MG63 (cell line): ENCODE data around the gene MYBPC1. TPM values are rescaled to one million over a fixed set of nuclear protein-coding genes. Genes with fewer than 3 reads are reported as not detected.
"Not testable (repeated sequence)": the region's sequence is repeated elsewhere in the genome, so short reads cannot be mapped to it uniquely, and the experiment has no call there.

Experiments used
- DNase-seq: peaks from one replicate; pipeline ENCODE4 v3.0.0-alpha.2; 2020
- H3K27me3 ChIP-seq: fragments of 250-450 bp; sonication (Bioruptor Pico); 2 replicates; pipeline ENCODE4 v1.5.1; 2020; ENCODE audit warnings: mild to moderate bottlenecking, moderate library complexity
- H3K36me3 ChIP-seq: fragments of 250-450 bp; sonication (Bioruptor Pico); 2 replicates; pipeline ENCODE4 v1.5.1; 2020; ENCODE audit warnings: mild to moderate bottlenecking, moderate library complexity
- H3K4me3 ChIP-seq: fragments of 250-450 bp; sonication (Bioruptor Pico); 2 replicates; pipeline ENCODE4 v1.5.1; 2020; ENCODE audit warnings: mild to moderate bottlenecking, moderate library complexity
- H3K9me3 ChIP-seq: fragments of 250-450 bp; sonication (Bioruptor Pico); 2 replicates; pipeline ENCODE4 v1.5.1; 2020; ENCODE audit warnings: mild to moderate bottlenecking, moderate library complexity
- total RNA-seq: library from RNA; depleted of rRNA; stranded (reverse); fragments of >200 nt; shearing (Covaris generic); gene quantifications from 2 replicates; pipeline ENCODE4 v1.2.3, GENCODE V29; 2014; ENCODE audit warnings: low replicate concordance

The MYBPC1 gene
- total RNA-seq, 1 experiment from 2014 or later: not detected

DNA sequence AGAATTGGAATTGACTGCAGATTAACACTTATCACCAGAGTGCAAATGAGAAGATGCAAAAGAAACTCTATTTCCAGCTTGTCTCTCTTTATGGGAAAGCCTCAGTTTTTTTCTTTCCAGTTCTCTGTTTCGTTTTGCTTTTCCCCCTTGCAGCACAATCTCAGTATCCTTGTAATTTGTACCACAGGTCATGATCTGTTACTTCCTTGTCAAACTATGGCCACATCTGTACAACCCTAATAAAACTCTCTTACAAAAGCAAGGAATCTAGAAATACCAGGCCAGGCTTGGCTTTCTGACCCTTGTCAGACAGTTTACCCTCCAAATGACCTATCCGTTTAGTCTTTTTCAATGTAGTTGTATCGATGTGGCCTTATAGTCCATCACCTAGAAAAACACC lies 33.9 kb downstream of the MYBPC1 start:
- DNase-seq: no peak
- Histone ChIP-seq H3K27me3 (no peaks in the 10 kb centered on the region), H3K36me3 (no peaks in the 10 kb centered on the region), H3K4me3 (no peak overlapping the region), H3K9me3 (no peaks in the 10 kb centered on the region)

DNA sequence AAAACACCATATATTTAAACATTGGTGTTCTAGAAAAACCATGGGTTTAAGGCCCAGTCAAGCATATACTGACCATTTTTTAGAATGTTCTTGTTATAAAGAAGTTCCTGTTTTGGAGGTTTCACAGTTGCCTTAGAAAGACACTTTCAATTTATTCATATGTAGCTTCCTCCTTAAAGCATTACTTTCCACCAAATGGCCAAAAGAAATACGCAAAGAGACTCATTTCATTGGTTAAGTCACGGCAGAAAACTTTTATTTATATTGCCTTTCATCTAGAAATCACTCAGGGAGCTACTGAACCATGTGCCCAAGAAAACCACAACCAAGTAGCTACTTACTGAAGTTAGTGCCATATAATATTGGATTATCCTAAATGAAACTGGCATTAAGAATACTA lies 40.0 kb downstream of the MYBPC1 start:
- Histone ChIP-seq H3K9me3 (no peaks in the 10 kb centered on the region), H3K36me3 (no peaks in the 10 kb centered on the region), H3K27me3 (no peaks in the 10 kb centered on the region), H3K4me3 (no peak overlapping the region)
- DNase-seq: no peak

DNA sequence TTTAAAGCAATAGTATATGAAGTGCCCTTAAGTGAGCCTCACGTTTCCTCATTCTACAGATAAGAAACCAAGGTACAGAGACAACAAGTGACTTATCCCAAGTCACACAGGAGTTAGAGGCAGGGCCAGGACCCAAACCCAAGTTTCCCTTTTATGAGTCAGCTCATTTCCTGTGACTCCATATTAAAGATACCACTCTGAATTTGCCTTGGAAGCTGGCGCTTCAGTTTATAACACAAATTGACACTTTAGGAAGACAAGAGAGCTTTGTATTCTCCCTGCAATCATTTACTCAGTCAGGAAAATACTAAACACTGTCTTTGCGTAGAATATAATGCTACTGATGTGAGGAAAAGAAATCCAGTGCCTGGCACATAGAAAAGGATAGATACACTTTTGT lies 43.2 kb downstream of the MYBPC1 start:
- DNase-seq: no peak
- H3K36me3 ChIP-seq: no peaks in the 10 kb centered on the region
- no peaks in the 10 kb centered on the region for H3K9me3 ChIP-seq
- no peaks in the 10 kb centered on the region for H3K27me3 ChIP-seq
- H3K4me3 ChIP-seq: no peak overlapping the region

DNA sequence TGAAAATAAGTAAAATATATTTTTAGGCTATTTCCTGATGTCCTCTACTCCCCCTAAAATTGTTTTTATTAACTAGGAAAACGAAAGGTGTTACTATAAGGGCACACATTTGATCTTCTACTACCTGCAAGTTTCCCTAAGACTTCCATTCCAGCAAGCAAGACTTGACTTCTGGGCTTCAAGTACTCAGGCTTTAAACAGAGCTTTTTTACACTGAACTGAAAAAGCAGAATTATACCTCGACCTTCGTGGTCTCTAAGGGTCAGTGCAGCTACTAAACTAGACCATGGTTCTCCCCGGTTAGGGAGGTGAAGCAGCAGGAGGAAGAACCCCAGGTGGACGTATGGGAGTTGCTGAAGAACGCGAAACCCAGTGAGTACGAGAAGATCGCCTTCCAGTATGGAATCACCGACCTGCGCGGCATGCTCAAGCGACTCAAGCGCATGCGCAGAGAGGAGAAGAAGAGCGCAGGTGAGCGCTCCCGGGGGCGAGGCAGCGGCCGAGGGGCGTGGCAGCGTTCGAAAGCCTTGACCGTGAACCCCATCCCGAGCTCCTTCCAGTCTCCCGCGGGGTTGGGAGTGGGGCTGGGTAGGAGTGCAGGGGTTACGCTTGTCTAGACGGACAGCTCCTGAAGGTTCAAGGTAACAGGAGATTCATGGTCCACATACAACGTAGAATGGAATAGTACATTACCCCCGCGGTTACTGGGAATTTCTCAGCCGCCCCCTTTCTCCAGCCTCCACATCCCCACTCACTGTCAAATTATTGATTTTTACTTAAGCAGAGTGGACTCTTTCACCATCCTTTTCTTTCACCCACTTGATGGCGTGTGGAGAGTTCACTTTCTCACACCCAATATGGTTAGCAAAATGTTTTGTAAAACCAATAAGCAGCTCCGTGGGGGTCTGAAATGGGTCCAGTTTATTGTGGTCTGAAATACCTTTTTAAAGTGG lies 47.6 kb downstream of the MYBPC1 start:
- H3K9me3 ChIP-seq: no peaks in the 10 kb centered on the region
- no peak for DNase-seq
- H3K4me3 ChIP-seq: no peak overlapping the region

DNA sequence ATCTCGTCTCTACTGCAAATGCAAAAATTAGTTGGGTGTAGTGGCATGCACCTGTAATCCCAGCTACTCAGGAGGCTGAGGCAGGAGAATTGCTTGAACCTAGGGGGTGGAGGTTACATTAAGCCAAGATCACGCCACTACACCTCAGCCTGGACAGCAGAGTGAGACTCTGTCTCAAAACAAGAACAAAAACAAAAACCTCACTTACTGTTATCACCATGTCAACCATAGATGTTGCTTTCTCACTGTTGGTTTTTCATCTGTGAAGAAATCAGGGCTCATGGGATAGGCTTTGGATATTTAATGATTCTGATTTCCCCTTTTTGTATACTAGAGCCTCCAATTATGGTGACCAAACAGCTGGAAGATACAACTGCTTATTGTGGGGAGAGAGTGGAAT lies 52.9 kb downstream of the MYBPC1 start:
- no peak for DNase-seq
- H3K36me3 ChIP-seq: no peaks in the 10 kb centered on the region
- H3K9me3 ChIP-seq: no peaks in the 10 kb centered on the region
- no peak overlapping the region for H3K4me3 ChIP-seq
- H3K27me3 ChIP-seq: no peaks in the 10 kb centered on the region

More for the DNA sequence above, 47.6 kb downstream of the MYBPC1 start:
- Histone ChIP-seq H3K36me3 (no peaks in the 10 kb centered on the region), H3K27me3 (no peaks in the 10 kb centered on the region)

DNA sequence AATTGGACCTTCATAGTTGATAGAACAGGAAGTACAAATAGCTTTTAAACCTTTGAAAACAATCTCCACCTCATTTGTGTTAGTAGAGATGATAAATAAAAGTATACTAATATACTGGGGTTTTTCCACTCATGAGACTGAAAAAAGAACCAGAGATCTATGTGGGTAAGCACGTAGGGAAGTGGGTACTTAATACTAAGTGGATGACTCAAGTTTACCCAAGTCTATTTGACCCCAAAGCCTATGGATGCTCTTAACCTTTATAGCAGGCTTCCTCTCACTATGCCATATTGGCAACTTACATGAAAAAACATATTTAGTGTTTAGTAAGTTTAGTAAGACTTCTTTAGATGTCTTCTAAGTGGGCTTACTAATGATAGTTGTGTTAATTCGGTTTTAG lies 53.4 kb downstream of the MYBPC1 start:
- Histone ChIP-seq H3K27me3 (no peaks in the 10 kb centered on the region), H3K4me3 (no peak overlapping the region), H3K36me3 (no peaks in the 10 kb centered on the region), H3K9me3 (no peaks in the 10 kb centered on the region)
- DNase-seq: no peak

DNA sequence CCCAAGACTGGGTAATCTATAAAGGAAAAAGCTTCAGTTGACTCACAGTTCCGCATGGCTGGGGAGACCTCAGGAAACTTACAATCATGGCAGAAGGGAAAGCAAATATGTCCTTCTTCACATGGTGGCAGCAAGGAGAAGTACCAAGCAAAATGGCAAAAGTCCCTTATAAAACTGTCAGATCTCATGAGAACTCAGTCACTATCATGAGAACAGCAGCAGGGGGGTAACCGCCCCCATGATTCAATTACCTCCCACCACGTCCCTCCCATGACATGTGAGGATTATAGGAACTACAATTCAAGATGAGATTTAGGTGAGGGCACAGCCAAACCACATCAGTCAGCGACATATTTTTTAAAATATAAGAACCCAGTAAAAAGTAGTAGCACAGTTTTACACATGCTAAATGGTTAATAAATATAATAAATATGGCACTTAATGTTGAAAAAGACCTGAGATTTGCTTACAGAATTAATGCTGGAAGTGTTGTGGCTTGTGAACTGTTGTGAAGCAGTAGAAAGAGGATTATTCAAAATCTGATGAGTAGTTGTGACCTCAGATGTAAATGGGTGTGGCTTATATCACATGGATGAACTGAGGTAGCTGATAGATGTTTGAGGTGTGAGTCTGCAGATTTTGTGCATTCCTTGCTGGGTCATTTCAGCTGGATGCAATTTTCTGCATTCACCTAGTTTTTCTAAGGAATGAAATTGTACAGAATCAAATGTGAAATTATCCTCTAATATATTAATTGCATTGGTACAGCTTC lies 55.8 kb downstream of the MYBPC1 start:
- no peak for DNase-seq
- H3K36me3 ChIP-seq: no peaks in the 10 kb centered on the region
- no peaks in the 10 kb centered on the region for H3K27me3 ChIP-seq
- H3K4me3 ChIP-seq: no peak overlapping the region
- no peaks in the 10 kb centered on the region for H3K9me3 ChIP-seq

DNA sequence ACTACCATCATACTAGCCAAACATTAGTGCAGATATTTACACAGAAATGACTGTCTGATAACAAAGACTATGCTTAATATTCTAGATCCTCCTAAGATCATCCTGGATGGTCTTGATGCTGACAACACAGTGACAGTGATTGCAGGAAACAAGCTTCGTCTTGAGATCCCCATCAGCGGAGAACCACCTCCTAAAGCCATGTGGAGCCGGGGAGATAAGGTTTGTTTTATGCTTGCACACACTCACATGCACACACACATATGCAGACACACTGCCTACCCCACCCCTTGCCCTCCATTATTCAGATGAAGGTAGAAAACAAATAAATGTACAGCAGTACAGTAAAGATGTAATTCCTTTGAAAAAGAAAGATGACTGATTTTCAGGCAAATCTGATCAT lies 58.3 kb downstream of the MYBPC1 start:
- no peaks in the 10 kb centered on the region for H3K27me3 ChIP-seq
- no peak overlapping the region for H3K4me3 ChIP-seq
- no peak for DNase-seq
- H3K36me3 ChIP-seq: no peaks in the 10 kb centered on the region
- H3K9me3 ChIP-seq: no peaks in the 10 kb centered on the region

DNA sequence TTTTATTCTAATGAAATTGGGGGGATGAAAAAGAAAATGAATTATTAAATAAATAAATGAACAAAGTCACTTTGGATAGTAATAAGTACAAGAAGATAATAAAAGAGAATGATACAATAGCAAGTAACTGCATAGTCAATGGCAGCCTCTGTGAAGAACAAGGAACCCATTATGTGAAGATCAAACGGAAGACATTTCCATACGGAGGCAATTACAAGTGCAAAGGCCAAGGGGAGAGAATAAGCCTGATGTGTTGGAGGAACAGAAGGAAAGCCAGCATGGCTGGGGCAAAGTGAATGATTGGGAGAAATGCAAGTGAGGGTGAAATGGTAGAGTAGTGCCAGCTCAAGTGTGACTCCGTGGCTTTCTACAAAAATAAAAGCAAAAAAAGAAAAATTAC lies 58.7 kb downstream of the MYBPC1 start:
- no peaks in the 10 kb centered on the region for H3K36me3 ChIP-seq
- DNase-seq: no peak
- H3K9me3 ChIP-seq: no peaks in the 10 kb centered on the region
- H3K4me3 ChIP-seq: no peak overlapping the region
- no peaks in the 10 kb centered on the region for H3K27me3 ChIP-seq

DNA sequence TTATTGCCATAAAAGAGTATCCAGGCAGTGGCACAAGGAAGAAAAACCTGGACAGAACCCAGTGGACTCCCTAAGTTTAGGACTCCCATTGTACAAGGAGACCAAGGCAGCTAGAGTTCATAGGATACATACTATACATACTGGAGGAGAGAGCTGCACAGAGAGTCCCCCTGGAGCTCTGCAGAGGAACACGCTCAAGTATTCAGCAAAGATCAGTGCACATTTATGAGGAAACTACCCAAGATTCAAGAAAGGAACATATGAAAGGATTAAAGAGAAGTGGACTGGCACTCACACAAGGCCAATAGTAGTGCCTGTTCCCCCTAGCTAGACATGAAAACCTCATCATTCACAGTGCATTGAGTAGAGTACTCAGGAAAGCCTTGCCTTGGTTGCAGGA lies 59.7 kb downstream of the MYBPC1 start:
- H3K9me3 ChIP-seq: no peaks in the 10 kb centered on the region
- DNase-seq: no peak
- H3K27me3 ChIP-seq: no peaks in the 10 kb centered on the region
- no peaks in the 10 kb centered on the region for H3K36me3 ChIP-seq
- no peak overlapping the region for H3K4me3 ChIP-seq

DNA sequence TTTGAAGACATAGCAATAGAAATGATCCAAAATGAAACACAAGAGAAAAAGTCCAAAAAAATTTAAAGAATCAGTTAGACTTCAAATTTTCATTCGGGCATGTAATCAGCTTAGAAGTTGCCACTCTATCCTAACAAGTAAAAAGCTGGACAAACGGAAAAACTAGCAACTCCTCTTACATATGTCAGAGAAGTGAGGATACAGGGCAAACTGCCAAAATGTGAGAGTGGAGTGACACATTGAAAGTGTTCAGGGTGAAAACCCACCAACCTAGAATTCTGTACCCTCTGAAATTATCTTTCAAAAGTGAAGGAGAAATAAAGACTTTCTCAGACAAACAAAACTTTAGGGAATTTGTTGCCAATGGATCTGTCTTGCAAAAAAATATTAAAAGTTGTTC lies 60.6 kb downstream of the MYBPC1 start:
- H3K9me3 ChIP-seq: no peaks in the 10 kb centered on the region
- no peaks in the 10 kb centered on the region for H3K36me3 ChIP-seq
- H3K4me3 ChIP-seq: no peak overlapping the region
- no peak for DNase-seq
- no peaks in the 10 kb centered on the region for H3K27me3 ChIP-seq

DNA sequence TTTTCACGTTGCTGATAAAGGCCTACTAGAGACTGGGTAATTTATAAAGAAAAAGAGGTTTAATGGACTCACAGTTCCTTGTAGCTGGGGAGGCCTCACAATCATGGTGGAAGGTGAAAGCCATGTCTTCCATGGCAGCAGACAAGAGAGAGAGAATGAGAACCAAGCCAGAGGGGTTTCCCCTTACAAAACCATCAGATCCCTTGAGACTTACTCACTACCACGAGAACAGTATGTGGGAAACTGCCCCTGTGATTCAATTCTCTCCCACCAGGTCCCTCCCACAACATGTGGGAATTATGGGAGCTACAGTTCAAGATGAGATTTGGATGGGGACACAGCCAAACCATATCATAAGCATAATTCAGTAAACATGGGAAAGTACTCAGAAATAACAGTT lies 65.9 kb downstream of the MYBPC1 start:
- not testable (repeated sequence) for H3K4me3 ChIP-seq, H3K36me3 ChIP-seq, DNase-seq, H3K9me3 ChIP-seq, H3K27me3 ChIP-seq

DNA sequence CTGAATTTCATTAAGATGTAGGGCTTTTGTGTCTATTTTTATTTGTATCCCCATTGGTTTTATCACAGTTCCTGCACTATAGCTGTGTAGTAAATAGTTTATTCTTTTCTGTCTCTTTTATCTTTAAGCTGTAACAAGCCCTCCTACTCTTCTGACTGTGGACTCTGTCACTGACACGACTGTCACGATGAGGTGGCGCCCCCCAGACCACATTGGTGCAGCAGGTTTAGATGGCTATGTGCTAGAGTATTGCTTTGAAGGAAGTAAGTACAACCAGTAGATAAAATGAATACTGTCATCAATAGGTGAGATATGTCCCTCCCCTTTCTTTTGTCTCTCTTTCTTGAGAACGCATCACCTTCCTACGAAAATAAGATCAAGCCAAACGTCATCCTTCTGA lies 68.5 kb downstream of the MYBPC1 start:
- H3K36me3 ChIP-seq: no peaks in the 10 kb centered on the region
- H3K9me3 ChIP-seq: no peaks in the 10 kb centered on the region
- no peak overlapping the region for H3K4me3 ChIP-seq
- DNase-seq: no peak
- no peaks in the 10 kb centered on the region for H3K27me3 ChIP-seq

DNA sequence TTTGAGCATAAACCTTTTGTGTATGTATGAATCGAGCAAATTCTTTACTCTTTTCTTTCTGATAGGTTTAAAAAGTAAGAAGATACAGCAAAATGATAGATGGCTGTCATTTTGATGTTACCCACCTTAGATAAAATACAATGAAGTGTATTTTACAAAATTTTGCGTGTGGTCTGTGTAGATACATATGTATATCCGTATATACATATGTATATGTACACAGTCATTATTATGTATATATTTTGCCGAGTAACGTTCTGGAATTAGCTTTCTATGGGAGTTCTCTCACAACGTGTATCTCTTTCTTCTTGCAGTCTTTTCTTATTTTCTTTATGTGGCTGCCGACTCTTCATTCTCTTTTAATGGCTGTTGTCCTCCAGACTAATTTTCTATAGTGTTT lies 70.2 kb downstream of the MYBPC1 start:
- no peaks in the 10 kb centered on the region for H3K9me3 ChIP-seq
- no peak for DNase-seq
- no peaks in the 10 kb centered on the region for H3K36me3 ChIP-seq
- H3K4me3 ChIP-seq: no peak overlapping the region
- no peaks in the 10 kb centered on the region for H3K27me3 ChIP-seq

DNA sequence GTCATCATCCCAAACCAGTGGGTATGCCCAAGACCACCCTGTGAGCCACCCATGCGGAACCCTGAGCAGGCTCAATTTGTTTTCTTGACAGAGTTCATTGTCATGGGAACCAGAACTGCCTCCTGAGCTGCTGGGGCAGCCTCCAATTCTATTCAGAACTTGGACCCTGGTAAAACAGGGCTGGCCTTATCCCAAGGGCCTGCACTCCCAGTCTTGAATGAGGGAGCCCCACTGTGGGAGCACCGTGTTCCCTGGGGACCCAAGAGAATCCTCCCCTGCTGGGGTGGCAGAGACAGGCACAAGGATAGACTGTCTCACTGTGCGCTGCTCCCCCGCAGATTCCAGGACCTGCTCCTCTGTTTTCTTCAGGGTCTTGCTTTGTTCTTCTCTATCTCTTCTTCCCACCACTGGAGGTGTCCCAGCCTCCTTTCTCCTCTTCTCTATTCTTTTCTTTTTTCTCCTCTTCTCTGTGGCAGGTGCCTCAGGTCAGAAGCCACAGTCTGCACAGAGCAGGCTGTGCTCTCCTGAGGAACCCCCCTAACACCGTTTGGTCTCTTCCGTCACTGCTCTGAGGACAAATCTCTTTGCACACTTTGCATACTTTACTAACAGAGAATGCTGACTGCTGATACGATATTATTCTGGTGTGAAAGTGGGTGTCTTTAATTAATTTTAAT lies 71.4 kb downstream of the MYBPC1 start:
- no peaks in the 10 kb centered on the region for H3K27me3 ChIP-seq
- no peaks in the 10 kb centered on the region for H3K9me3 ChIP-seq
- H3K4me3 ChIP-seq: no peak overlapping the region
- no peaks in the 10 kb centered on the region for H3K36me3 ChIP-seq
- DNase-seq: no peak

DNA sequence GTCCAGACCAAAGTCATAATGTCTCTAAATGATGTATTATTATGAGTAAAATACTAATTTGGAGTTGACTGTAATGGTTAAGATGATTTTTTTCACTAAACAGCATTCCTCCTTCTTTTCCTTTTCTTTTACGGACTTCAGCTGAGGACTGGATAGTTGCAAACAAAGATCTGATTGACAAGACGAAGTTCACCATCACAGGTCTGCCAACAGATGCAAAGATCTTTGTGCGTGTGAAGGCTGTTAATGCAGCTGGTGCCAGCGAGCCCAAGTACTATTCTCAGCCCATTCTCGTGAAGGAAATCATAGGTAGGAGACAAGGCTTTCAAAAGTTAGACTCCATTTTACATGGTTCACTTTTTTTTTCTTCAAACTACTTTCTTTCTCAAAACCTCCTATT lies 72.8 kb downstream of the MYBPC1 start:
- H3K4me3 ChIP-seq: no peak overlapping the region

DNA sequence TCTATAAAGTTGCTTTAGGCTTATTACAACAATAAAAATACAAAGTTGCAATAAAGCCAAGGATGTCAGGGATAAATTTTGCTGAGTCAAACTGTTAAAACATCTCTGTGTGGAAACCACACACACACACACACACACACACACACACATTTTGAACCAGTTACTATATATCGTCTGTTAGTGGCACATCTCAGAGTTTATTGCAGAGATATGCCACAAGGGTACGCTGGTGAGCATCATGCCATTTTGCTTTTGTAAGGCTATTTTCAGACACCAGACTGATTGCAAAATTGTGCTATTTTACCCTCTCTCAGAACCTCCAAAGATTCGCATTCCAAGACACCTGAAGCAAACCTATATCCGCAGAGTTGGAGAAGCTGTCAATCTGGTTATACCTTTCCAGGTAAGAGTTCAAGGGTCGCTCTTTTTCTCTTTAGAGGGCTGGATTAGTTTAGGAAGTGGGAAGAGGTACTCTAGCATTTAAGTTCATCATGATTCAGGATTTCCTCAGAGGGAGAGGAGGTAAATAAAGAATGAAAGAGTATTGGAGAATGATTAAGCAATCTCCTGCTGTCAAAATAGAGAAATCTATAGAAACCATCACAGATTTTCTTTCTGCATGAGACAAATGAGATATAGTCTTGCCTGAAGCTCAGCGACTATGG lies 75.4 kb downstream of the MYBPC1 start:
- no peak overlapping the region for H3K4me3 ChIP-seq
- no peak for DNase-seq
- H3K36me3 ChIP-seq: no peaks in the 10 kb centered on the region
- H3K9me3 ChIP-seq: no peaks in the 10 kb centered on the region
- H3K27me3 ChIP-seq: no peaks in the 10 kb centered on the region

More for the DNA sequence above, 72.8 kb downstream of the MYBPC1 start:
- Histone ChIP-seq H3K27me3 (no peaks in the 10 kb centered on the region), H3K9me3 (no peaks in the 10 kb centered on the region), H3K36me3 (no peaks in the 10 kb centered on the region)
- DNase-seq: no peak
